ENCODE measurements around the gene PGS1. TPM values are rescaled to one million over a fixed set of nuclear protein-coding genes. Genes with fewer than 3 reads are reported as not detected.
A peak's percentile ranks its signal among the peaks of the same experiment; 100 is the strongest.

Gene PGS1
- total and polyA plus RNA-seq, 2 of the 8 experiments (the other 6 are each of a cell fraction or from before 2014, with no cell fraction given): 46.7 to 60.0 TPM

- no peak for TF ChIP-seq ZNF274 (IDR thresholded peaks at IDR 0.05; ENCODE audit: borderline replicate concordance, extremely low read depth, low read length)
- no peak for TF ChIP-seq SAP30 (IDR thresholded peaks at IDR 0.05; ENCODE audit: insufficient read depth, insufficient replicate concordance, low read length)
- no peak for TF ChIP-seq EGR1 (IDR thresholded peaks at IDR 0.05; ENCODE audit: borderline replicate concordance, low read depth, low read length)
- TF ChIP-seq RAD21 (IDR thresholded peaks at IDR 0.05 in 1 of 2, conservative IDR thresholded peaks at IDR 0.05 in 1 of 2; ENCODE audit: low read depth in 2 of 2, low read length in 2 of 2): no peak
- TF ChIP-seq TCF12 (IDR thresholded peaks at IDR 0.05; ENCODE audit: low read depth, low read length): no peak
- peak; percentile 1; the same call in 1 of the 2 replicates for TF ChIP-seq TAF1 (IDR thresholded peaks at IDR 0.05; ENCODE audit: low read depth, low read length)
- peak; percentile 65 for TF ChIP-seq USF2 (IDR thresholded peaks at IDR 0.05; ENCODE audit: low read length)
- no peak for TF ChIP-seq NANOG (IDR thresholded peaks at IDR 0.05; ENCODE audit: insufficient read depth, low read depth, low read length, poor library complexity, severe bottlenecking)
- TF ChIP-seq FOSL1 (IDR thresholded peaks at IDR 0.05; ENCODE audit: insufficient read depth, low read depth, low read length): no peak
- TF ChIP-seq POLR2A (IDR thresholded peaks at IDR 0.05; ENCODE audit: control extremely low read depth in 1 of 2, low read depth in 2 of 2, low read length in 2 of 2): no peak
- TF ChIP-seq BRCA1 (IDR thresholded peaks at IDR 0.05; ENCODE audit: low read depth, low read length): no peak
- no peak for TF ChIP-seq GABPA (IDR thresholded peaks at IDR 0.05; ENCODE audit: borderline replicate concordance, insufficient read depth, low read length)
- TF ChIP-seq KDM5A (IDR thresholded peaks at IDR 0.05; ENCODE audit: low read length): no peak
- no peak for TF ChIP-seq SP2 (IDR thresholded peaks at IDR 0.05; ENCODE audit: low read length)
- no peak for TF ChIP-seq CBX5 (IDR thresholded peaks at IDR 0.05; ENCODE audit: low read depth, low read length)
- no peak for TF ChIP-seq EZH2 (IDR thresholded peaks at IDR 0.05; ENCODE audit: low read depth, low read length, severe bottlenecking)
- no peak for TF ChIP-seq SRF (IDR thresholded peaks at IDR 0.05; ENCODE audit: low read depth, low read length)
- no peak for TF ChIP-seq SIN3A (conservative IDR thresholded peaks at IDR 0.05 in 1 of 2, IDR thresholded peaks at IDR 0.05 in 1 of 2; ENCODE audit: low read depth in 1 of 2, low read length in 2 of 2)
These were observed 17.2 kb upstream of the PGS1 start (continued) for GRCh38 chr17:78361225-78361701.
